22Rv1 (cell line): ENCODE measurements around the gene TOMM7.

Source experiments
- CTCF ChIP-seq: fragments of 450-650 bp; IDR thresholded peaks from 2 replicates; pipeline ENCODE4 v1.5.1; 2017; ENCODE audit warnings: mild to moderate bottlenecking
- ZFX ChIP-seq: fragments of 450-650 bp; IDR thresholded peaks from 2 replicates; pipeline ENCODE4 v1.6.1; 2017; ENCODE audit warnings: antibody characterized with exemption, borderline replicate concordance

- TF ChIP-seq CTCF (no peak), ZFX (no peak)
These were observed 50.8 kb downstream of the TOMM7 start for GRCh38 chr7:22771872-22772228.
